ENCODE measurements around the gene FAM3D. TPM values are rescaled to one million over a fixed set of nuclear protein-coding genes. Genes with fewer than 3 reads are reported as not detected.

The FAM3D gene
- total and polyA plus RNA-seq, 10 of the 15 experiments (the other 5 are each of a cell fraction or from before 2014, with no cell fraction given): 0.04 to 0.07 TPM; not detected in 8

GRCh38 chr3:58624550-58624949, 42.0 kb downstream of the FAM3D start:
- peaks cover 1 to 3% of the 10 kb centered on the region in 2 experiments; a peak in 2 of 4 replicates for H3K27me3 ChIP-seq (replicated peaks in 1 of 2; ENCODE audit: control insufficient read depth in 2 of 2, insufficient read depth in 2 of 2, low read length in 1 of 2)
- DNase-seq (ENCODE audit: low read depth, low spot score) (no peak), ATAC-seq (no peak), FAIRE-seq (no peak)
- no peak for TF ChIP-seq ZNF217 (IDR thresholded peaks at IDR 0.05)
- no peak for TF ChIP-seq RBBP5 (conservative IDR thresholded peaks at IDR 0.05)
- 0% methylated on average over 3 of the region's 3 CpGs for WGBS (ENCODE audit: insufficient coverage, insufficient replicate concordance, low lambda C conversion rate, missing lambda C conversion rate)
- H2AFZ ChIP-seq (ENCODE audit: control insufficient read depth, low read depth, low read length): no peak overlapping the region
- no peak overlapping the region for H3K4me3 ChIP-seq
- H4K20me1 ChIP-seq (ENCODE audit: control insufficient read depth, insufficient read depth): no peaks in the 10 kb centered on the region; the same call in 1 of the 2 replicates
- no peak overlapping the region for H3K4me2 ChIP-seq (ENCODE audit: control insufficient read depth, insufficient read depth)
- no peaks in the 10 kb centered on the region for H3K9me3 ChIP-seq (replicated peaks; ENCODE audit: control insufficient read depth, insufficient read depth, low read length)
- ChIA-PET CTCF (interaction anchor here (0.6 to 1.2 kb wide), 2 partner anchors 10 to 592 kb away, joined by 3 read pairs; no protein-coding TSS in a partner anchor), POLR2A (interaction anchor here (1.6 kb wide), 1 partner anchor 8 kb away, joined by 3 read pairs; no protein-coding TSS in a partner anchor), SMC1A (ENCODE audit: uncharacterized antibody, unreplicated experiment) (interaction anchor here (2.3 kb wide), 1 partner anchor 55 kb away, joined by 7 read pairs; no protein-coding TSS in a partner anchor), RAD21 (ENCODE audit: unreplicated experiment) (interaction anchor here (8.6 kb wide), 1 partner anchor 56 kb away, joined by 100 read pairs; no protein-coding TSS in a partner anchor)
- no peak overlapping the region for H3K27ac ChIP-seq (ENCODE audit: control insufficient read depth, insufficient read depth)
- in situ Hi-C loops (cut with MboI) (loop anchor here (10.0 kb wide), 1 partner anchor 440 kb away; no protein-coding TSS in a partner anchor), intact Hi-C loops (cut with micrococcal nuclease; ENCODE audit: unreplicated experiment) (no loop called here)
- H3K4me1 ChIP-seq (ENCODE audit: control insufficient read depth, insufficient read depth, low read length): no peaks in the 10 kb centered on the region
- no peak overlapping the region for H3K9ac ChIP-seq (ENCODE audit: control insufficient read depth, insufficient read depth, low read length)
- H3K36me3 ChIP-seq (ENCODE audit: control insufficient read depth in 2 of 2, insufficient read depth in 2 of 2, low read length in 1 of 2): no peaks in the 10 kb centered on the region
- no TSS peak for BruUV-seq (replicated peaks)
- no peaks in the 10 kb centered on the region for H3K79me2 ChIP-seq (ENCODE audit: control insufficient read depth, insufficient read depth, low read length)

GRCh38 chr3:58623961-58624360, 42.6 kb downstream of the FAM3D start:
- BruUV-seq (replicated peaks): no TSS peak
- Histone ChIP-seq H3K27me3 (replicated peaks in 1 of 2; ENCODE audit: control insufficient read depth in 2 of 2, insufficient read depth in 2 of 2, low read length in 1 of 2) (peaks cover 0 to 1% of the 10 kb centered on the region in 2 experiments; a peak in 2 of 4 replicates), H3K4me1 (ENCODE audit: control insufficient read depth, insufficient read depth, low read length) (no peaks in the 10 kb centered on the region), H4K20me1 (ENCODE audit: control insufficient read depth, insufficient read depth) (no peaks in the 10 kb centered on the region; the same call in 1 of the 2 replicates), H3K27ac (ENCODE audit: control insufficient read depth, insufficient read depth) (no peak overlapping the region), H3K4me3 (no peak overlapping the region), H3K79me2 (ENCODE audit: control insufficient read depth, insufficient read depth, low read length) (no peaks in the 10 kb centered on the region), H3K4me2 (ENCODE audit: control insufficient read depth, insufficient read depth) (no peak overlapping the region), H2AFZ (ENCODE audit: control insufficient read depth, low read depth, low read length) (no peak overlapping the region), H3K9ac (ENCODE audit: control insufficient read depth, insufficient read depth, low read length) (no peak overlapping the region), H3K9me3 (replicated peaks; ENCODE audit: control insufficient read depth, insufficient read depth, low read length) (no peaks in the 10 kb centered on the region), H3K36me3 (ENCODE audit: control insufficient read depth in 2 of 2, insufficient read depth in 2 of 2, low read length in 1 of 2) (no peaks in the 10 kb centered on the region)
- ChIA-PET RAD21 (ENCODE audit: unreplicated experiment) (interaction anchor here (8.6 kb wide), 1 partner anchor 56 kb away, joined by 100 read pairs; no protein-coding TSS in a partner anchor), SMC1A (ENCODE audit: uncharacterized antibody, unreplicated experiment) (no interaction called here), POLR2A (no interaction called here), CTCF (no interaction called here)
- ATAC-seq: no peak
- FAIRE-seq: no peak
- in situ Hi-C loops (cut with MboI): loop anchor here (10.0 kb wide), 1 partner anchor 439 kb away; no protein-coding TSS in a partner anchor
- no peak for DNase-seq (ENCODE audit: low read depth, low spot score)
- TF ChIP-seq KLF5 (IDR thresholded peaks at IDR 0.05; ENCODE audit: partially characterized antibody) (no peak), CHD1 (IDR thresholded peaks at IDR 0.05; ENCODE audit: low read depth, low read length) (no peak), IRF4 (IDR thresholded peaks at IDR 0.05; ENCODE audit: low read depth, low read length) (no peak), SMARCA5 (IDR thresholded peaks at IDR 0.05) (no peak), MEF2B (IDR thresholded peaks at IDR 0.05; ENCODE audit: partially characterized antibody, poor library complexity, severe bottlenecking) (no peak), IRF5 (IDR thresholded peaks at IDR 0.05; ENCODE audit: borderline replicate concordance) (no peak)
- 13% methylated on average over 5 of the region's 5 CpGs for WGBS (ENCODE audit: insufficient coverage, insufficient replicate concordance, low lambda C conversion rate, missing lambda C conversion rate)
- intact Hi-C loops (cut with micrococcal nuclease; ENCODE audit: unreplicated experiment): no loop called here
